ENCODE data around the gene ZNF487.

GRCh38 chr10:43401627-43402026, 35.3 kb upstream of the ZNF487 start:
- no peak for TF ChIP-seq CTCF (conservative IDR thresholded peaks at IDR 0.05; ENCODE audit: low read length)
- TF ChIP-seq EZH2phosphoT487 (IDR thresholded peaks at IDR 0.05; ENCODE audit: borderline replicate concordance): no peak

Data from Loucy (cell line).